Measurements from ENCODE around the gene PCNX3.
A peak's percentile ranks its signal among the peaks of the same experiment; 100 is the strongest.

Gene PCNX3

GRCh38 chr11:65621460-65621859 is 5.9 kb downstream of the PCNX3 start:
- Mint-ChIP-seq H3K27me3 (no peaks in the 10 kb centered on the region), H3K9me3 (no peaks in the 10 kb centered on the region), H3K4me3 (no peak overlapping the region), H3K4me1 (peaks cover 25% of the 10 kb centered on the region), H3K36me3 (ENCODE audit: insufficient read depth) (peaks cover 30% of the 10 kb centered on the region), H3K27ac (ENCODE audit: low read depth) (no peak overlapping the region)
- no peak for DNase-seq (ENCODE audit: low spot score in 2 of 2)
- ATAC-seq (replicated peaks; ENCODE audit: extremely low read depth, poor library complexity, severe bottlenecking), result no peak

GRCh38 chr11:65622011-65622410 is 6.4 kb downstream of the PCNX3 start:
- H3K4me3 Mint-ChIP-seq, result no peak overlapping the region
- H3K27me3 Mint-ChIP-seq, result no peaks in the 10 kb centered on the region
- DNase-seq (ENCODE audit: low spot score in 2 of 2), result no peak
- peaks cover 19% of the 10 kb centered on the region for H3K4me1 Mint-ChIP-seq
- H3K36me3 Mint-ChIP-seq (ENCODE audit: insufficient read depth), result peaks cover 27% of the 10 kb centered on the region
- no peak overlapping the region for H3K27ac Mint-ChIP-seq (ENCODE audit: low read depth)
- no peak for ATAC-seq (replicated peaks; ENCODE audit: extremely low read depth, poor library complexity, severe bottlenecking)
- no peaks in the 10 kb centered on the region for H3K9me3 Mint-ChIP-seq

GRCh38 chr11:65623177-65623576 is 7.6 kb downstream of the PCNX3 start:
- ATAC-seq (replicated peaks; ENCODE audit: extremely low read depth, poor library complexity, severe bottlenecking) (no peak), DNase-seq (ENCODE audit: low spot score in 2 of 2) (no peak)
- Mint-ChIP-seq H3K9me3 (no peaks in the 10 kb centered on the region), H3K36me3 (ENCODE audit: insufficient read depth) (peaks cover 25% of the 10 kb centered on the region), H3K27ac (ENCODE audit: low read depth) (no peak overlapping the region), H3K4me3 (no peak overlapping the region), H3K4me1 (peaks cover 19% of the 10 kb centered on the region), H3K27me3 (no peaks in the 10 kb centered on the region)

GRCh38 chr11:65623852-65624616 is 8.5 kb downstream of the PCNX3 start:
- Mint-ChIP-seq H3K4me3 (no peak overlapping the region), H3K36me3 (ENCODE audit: insufficient read depth) (peaks cover 25% of the 10 kb centered on the region), H3K27me3 (no peaks in the 10 kb centered on the region), H3K9me3 (no peaks in the 10 kb centered on the region), H3K27ac (ENCODE audit: low read depth) (peak overlapping the region; percentile 86), H3K4me1 (peaks cover 19% of the 10 kb centered on the region)
- DNase-seq (ENCODE audit: low spot score in 2 of 2) (no peak), ATAC-seq (replicated peaks; ENCODE audit: extremely low read depth, poor library complexity, severe bottlenecking) (no peak)

- Mint-ChIP-seq H3K4me3 (no peak overlapping the region), H3K36me3 (ENCODE audit: insufficient read depth) (peaks cover 23% of the 10 kb centered on the region), H3K4me1 (peaks cover 19% of the 10 kb centered on the region)
Observed at GRCh38 chr11:65624931-65625627, 9.5 kb downstream of the PCNX3 start.

GRCh38 chr11:65625628-65626342 is 10.2 kb downstream of the PCNX3 start:
- no peaks in the 10 kb centered on the region for H3K27me3 Mint-ChIP-seq
- H3K4me1 Mint-ChIP-seq, result peaks cover 19% of the 10 kb centered on the region
- no peak overlapping the region for H3K27ac Mint-ChIP-seq (ENCODE audit: low read depth)
- peak overlapping the region; percentile 16 for H3K4me3 Mint-ChIP-seq
- peaks cover 23% of the 10 kb centered on the region for H3K36me3 Mint-ChIP-seq (ENCODE audit: insufficient read depth)
- H3K9me3 Mint-ChIP-seq, result no peaks in the 10 kb centered on the region
- ATAC-seq (replicated peaks; ENCODE audit: extremely low read depth, poor library complexity, severe bottlenecking) (peak; percentile 76), DNase-seq (ENCODE audit: low spot score in 2 of 2) (peak; percentile 43 to 49)

More at GRCh38 chr11:65624931-65625627, 9.5 kb downstream of the PCNX3 start:
- Mint-ChIP-seq H3K27me3 (no peaks in the 10 kb centered on the region), H3K9me3 (no peaks in the 10 kb centered on the region), H3K27ac (ENCODE audit: low read depth) (no peak overlapping the region)
- ATAC-seq (replicated peaks; ENCODE audit: extremely low read depth, poor library complexity, severe bottlenecking) (no peak), DNase-seq (ENCODE audit: low spot score in 2 of 2) (no peak)

- ATAC-seq (replicated peaks; ENCODE audit: extremely low read depth, poor library complexity, severe bottlenecking) (no peak), DNase-seq (ENCODE audit: low spot score in 2 of 2) (no peak)
- Mint-ChIP-seq H3K4me1 (peaks cover 11% of the 10 kb centered on the region), H3K36me3 (ENCODE audit: insufficient read depth) (peaks cover 19% of the 10 kb centered on the region), H3K4me3 (no peak overlapping the region), H3K9me3 (no peaks in the 10 kb centered on the region), H3K27me3 (no peaks in the 10 kb centered on the region), H3K27ac (ENCODE audit: low read depth) (no peak overlapping the region)
Observed at GRCh38 chr11:65627202-65627601, 11.6 kb downstream of the PCNX3 start.

- H3K27ac Mint-ChIP-seq (ENCODE audit: low read depth), result no peak overlapping the region
- H3K4me3 Mint-ChIP-seq, result no peak overlapping the region
- ATAC-seq (replicated peaks; ENCODE audit: extremely low read depth, poor library complexity, severe bottlenecking), result no peak
- no peak for DNase-seq (ENCODE audit: low spot score in 2 of 2)
- peaks cover 14% of the 10 kb centered on the region for H3K36me3 Mint-ChIP-seq (ENCODE audit: insufficient read depth)
- no peaks in the 10 kb centered on the region for H3K27me3 Mint-ChIP-seq
- H3K4me1 Mint-ChIP-seq, result peaks cover 16% of the 10 kb centered on the region
- no peaks in the 10 kb centered on the region for H3K9me3 Mint-ChIP-seq
Observed at GRCh38 chr11:65629579-65629978, 14.0 kb downstream of the PCNX3 start.

- Mint-ChIP-seq H3K27ac (ENCODE audit: low read depth) (peak overlapping the region; percentile 49), H3K36me3 (ENCODE audit: insufficient read depth) (peaks cover 18% of the 10 kb centered on the region), H3K4me1 (peaks cover 16% of the 10 kb centered on the region), H3K9me3 (no peaks in the 10 kb centered on the region), H3K27me3 (no peaks in the 10 kb centered on the region), H3K4me3 (no peak overlapping the region)
- no peak for ATAC-seq (replicated peaks; ENCODE audit: extremely low read depth, poor library complexity, severe bottlenecking)
- no peak for DNase-seq (ENCODE audit: low spot score in 2 of 2)
Observed at GRCh38 chr11:65630215-65630614, 14.6 kb downstream of the PCNX3 start.

GRCh38 chr11:65633390-65634108 is 18.0 kb downstream of the PCNX3 start:
- H3K27ac Mint-ChIP-seq (ENCODE audit: low read depth), result peak overlapping the region; percentile 41
- DNase-seq (ENCODE audit: low spot score in 2 of 2) (no peak), ATAC-seq (replicated peaks; ENCODE audit: extremely low read depth, poor library complexity, severe bottlenecking) (no peak)
- H3K36me3 Mint-ChIP-seq (ENCODE audit: insufficient read depth), result peaks cover 35% of the 10 kb centered on the region
- no peaks in the 10 kb centered on the region for H3K27me3 Mint-ChIP-seq
- H3K4me1 Mint-ChIP-seq, result peaks cover 9% of the 10 kb centered on the region
- no peaks in the 10 kb centered on the region for H3K9me3 Mint-ChIP-seq
- H3K4me3 Mint-ChIP-seq, result peak overlapping the region; percentile 10

- no peaks in the 10 kb centered on the region for H3K9me3 Mint-ChIP-seq
- H3K27ac Mint-ChIP-seq (ENCODE audit: low read depth), result peak overlapping the region; percentile 41
- no peak overlapping the region for H3K4me3 Mint-ChIP-seq
- no peaks in the 10 kb centered on the region for H3K27me3 Mint-ChIP-seq
- no peak for DNase-seq (ENCODE audit: low spot score in 2 of 2)
- peaks cover 40% of the 10 kb centered on the region for H3K36me3 Mint-ChIP-seq (ENCODE audit: insufficient read depth)
- no peak for ATAC-seq (replicated peaks; ENCODE audit: extremely low read depth, poor library complexity, severe bottlenecking)
- peaks cover 15% of the 10 kb centered on the region for H3K4me1 Mint-ChIP-seq
Observed at GRCh38 chr11:65634109-65634436, 18.5 kb downstream of the PCNX3 start.

GRCh38 chr11:65634440-65634839 is 18.9 kb downstream of the PCNX3 start:
- no peak for ATAC-seq (replicated peaks; ENCODE audit: extremely low read depth, poor library complexity, severe bottlenecking)
- Mint-ChIP-seq H3K4me3 (no peak overlapping the region), H3K36me3 (ENCODE audit: insufficient read depth) (peaks cover 43% of the 10 kb centered on the region), H3K27ac (ENCODE audit: low read depth) (no peak overlapping the region), H3K4me1 (peaks cover 18% of the 10 kb centered on the region), H3K9me3 (no peaks in the 10 kb centered on the region), H3K27me3 (no peaks in the 10 kb centered on the region)
- DNase-seq (ENCODE audit: low spot score in 2 of 2), result no peak

All from central memory CD8-positive, alpha-beta T cell (primary cell).